Measurements from ENCODE around the gene TTYH3.
A peak's percentile ranks its signal among the peaks of the same experiment; 100 is the strongest.

Gene TTYH3

DNA sequence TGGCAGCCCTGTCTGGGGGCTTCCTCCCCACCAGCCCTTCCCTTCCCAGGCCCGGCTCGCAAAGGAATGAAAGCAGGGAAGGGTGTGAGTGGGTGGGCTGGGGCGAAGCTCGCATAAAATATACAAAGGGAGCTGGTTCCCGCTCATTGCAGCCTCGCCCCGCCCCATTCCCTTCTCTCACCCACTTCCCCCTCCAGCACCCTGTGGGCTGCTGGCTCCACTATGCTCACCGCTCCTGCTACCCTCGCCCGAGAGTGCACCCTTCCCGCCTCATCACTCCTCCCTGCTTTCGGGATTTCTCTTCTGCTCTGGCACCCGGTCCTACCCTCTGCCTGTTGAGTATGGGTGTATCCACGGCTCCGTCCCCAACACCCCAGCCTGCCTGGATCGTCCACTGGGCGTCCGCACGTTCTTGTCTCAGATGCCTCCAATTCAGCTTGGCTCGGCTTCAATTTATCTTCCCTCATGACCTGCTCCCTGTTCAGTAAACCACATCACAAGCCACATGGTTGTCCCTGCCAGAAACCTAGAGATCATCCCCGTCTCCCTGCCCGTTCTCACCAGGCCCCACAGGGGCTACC lies 14.4 kb upstream of the TTYH3 start:
- no peak for DNase-seq

DNA sequence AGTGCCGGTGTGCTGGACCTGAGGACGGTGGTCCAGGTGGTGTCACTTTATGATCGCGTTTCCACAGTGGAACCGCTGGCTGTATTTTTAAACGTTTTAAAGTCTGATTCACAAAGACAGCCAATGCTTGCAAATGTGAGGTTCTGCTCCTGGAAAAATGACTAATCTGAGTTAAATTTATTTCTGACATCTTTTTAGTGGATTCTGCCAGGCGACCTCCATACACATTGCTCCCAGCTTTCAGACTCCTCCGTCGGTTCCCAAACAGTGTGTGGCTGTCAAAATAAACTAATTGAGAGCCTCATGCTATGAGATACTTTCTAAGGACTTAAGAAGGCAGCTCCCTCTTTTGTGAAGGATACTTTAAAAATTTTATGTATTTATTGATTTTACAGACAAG lies 12.7 kb upstream of the TTYH3 start:
- no peak for DNase-seq

DNA sequence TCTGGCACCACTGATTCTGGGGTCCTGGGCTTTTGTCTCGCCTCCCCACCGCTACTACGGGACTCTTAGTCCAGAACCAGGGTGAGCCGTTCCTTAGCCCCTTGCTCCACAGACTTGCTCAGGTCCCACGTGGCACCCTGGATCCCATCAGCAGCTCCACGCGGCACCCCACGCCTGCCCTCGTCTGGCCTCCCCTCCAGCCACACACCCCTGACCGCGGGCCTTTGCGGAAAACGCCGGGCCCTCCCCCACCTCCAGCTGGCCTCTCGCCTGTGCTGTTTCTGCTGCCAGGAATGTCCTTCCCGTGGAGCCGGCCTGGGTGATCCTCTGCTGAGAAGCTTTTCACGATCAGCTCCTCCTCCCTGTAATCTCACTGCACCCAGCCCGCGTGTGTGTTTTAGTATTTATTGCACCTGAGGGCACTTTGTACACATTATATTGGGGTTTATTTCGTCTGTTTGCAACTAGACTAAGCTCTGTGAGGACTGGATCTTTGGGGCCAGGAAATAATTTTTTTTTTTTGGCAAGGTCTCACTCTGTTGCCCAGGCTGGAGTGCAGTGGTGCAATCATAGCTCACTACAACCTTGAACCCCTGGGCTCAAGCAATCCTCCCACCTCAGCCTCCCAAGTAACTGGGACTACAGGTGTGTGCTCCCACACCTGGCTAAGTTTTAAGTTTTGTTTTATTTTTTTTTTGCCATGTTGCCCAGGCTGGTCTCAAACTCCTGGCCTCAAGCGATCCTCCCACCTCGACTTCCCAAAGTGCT lies 10.5 kb upstream of the TTYH3 start:
- peak; percentile 86 for DNase-seq

GRCh38 chr7:2621948-2622640 lies 9.7 kb upstream of the TTYH3 start:
- peak; percentile 86 for DNase-seq

GRCh38 chr7:2622869-2623697 lies 8.7 kb upstream of the TTYH3 start:
- DNase-seq: no peak

- DNase-seq: no peak
Observed at GRCh38 chr7:2623698-2624014, 8.1 kb upstream of the TTYH3 start.

GRCh38 chr7:2624293-2624886 lies 7.4 kb upstream of the TTYH3 start:
- no peak for DNase-seq

- DNase-seq: no peak
Observed at GRCh38 chr7:2626498-2627117, 5.2 kb upstream of the TTYH3 start.

- DNase-seq: no peak
Observed at GRCh38 chr7:2627258-2628129, 4.3 kb upstream of the TTYH3 start.

- DNase-seq: no peak
Observed at GRCh38 chr7:2628130-2628482, 3.7 kb upstream of the TTYH3 start.

- DNase-seq: no peak
Observed at GRCh38 chr7:2628891-2629290, 2.9 kb upstream of the TTYH3 start.

GRCh38 chr7:2629746-2630681 lies 1.8 kb upstream of the TTYH3 start:
- DNase-seq: peak; percentile 72

DNA sequence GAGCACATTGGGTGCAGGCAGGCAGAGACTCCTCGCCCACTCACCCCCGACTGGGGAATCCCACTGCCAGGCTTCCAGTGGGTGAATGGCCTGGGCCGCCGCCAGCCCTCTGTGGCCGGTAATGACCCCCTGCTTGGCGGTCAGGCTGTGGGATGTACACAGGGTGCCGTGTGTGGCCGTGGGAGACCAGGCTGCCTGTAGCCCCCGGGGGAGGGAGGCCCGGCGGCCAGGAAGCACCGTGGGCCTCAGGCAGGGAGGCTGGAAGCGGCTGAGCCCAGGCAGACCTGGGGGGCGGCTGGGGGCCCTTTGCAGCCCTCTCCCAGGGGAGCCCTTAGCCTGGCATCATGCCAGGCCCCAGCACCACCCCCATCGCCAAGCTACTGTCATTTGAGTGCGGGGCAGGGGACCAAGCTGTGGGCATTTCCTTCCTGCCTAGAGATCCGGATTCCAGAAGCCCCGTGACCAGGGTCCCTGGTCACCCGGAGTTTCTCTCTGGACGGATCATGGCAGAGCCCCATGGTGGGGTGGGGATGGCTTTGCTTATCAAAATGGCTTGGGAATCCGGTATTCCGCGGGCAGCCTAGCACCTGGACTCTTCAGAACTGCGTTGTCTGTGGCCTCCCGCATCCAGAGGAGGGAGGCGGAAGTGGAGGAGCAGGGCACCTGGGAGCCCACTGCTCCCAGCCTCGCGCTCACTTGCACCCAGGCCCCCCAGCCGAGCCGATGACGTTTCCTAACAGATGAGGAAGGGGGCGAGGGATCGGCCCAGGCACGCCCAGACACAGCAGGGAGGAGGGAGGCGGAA lies 1.1 kb downstream of the TTYH3 start:
- DNase-seq: peak; percentile 75

GRCh38 chr7:2633538-2634266 lies 1.9 kb downstream of the TTYH3 start:
- peak; percentile 95 for DNase-seq

DNA sequence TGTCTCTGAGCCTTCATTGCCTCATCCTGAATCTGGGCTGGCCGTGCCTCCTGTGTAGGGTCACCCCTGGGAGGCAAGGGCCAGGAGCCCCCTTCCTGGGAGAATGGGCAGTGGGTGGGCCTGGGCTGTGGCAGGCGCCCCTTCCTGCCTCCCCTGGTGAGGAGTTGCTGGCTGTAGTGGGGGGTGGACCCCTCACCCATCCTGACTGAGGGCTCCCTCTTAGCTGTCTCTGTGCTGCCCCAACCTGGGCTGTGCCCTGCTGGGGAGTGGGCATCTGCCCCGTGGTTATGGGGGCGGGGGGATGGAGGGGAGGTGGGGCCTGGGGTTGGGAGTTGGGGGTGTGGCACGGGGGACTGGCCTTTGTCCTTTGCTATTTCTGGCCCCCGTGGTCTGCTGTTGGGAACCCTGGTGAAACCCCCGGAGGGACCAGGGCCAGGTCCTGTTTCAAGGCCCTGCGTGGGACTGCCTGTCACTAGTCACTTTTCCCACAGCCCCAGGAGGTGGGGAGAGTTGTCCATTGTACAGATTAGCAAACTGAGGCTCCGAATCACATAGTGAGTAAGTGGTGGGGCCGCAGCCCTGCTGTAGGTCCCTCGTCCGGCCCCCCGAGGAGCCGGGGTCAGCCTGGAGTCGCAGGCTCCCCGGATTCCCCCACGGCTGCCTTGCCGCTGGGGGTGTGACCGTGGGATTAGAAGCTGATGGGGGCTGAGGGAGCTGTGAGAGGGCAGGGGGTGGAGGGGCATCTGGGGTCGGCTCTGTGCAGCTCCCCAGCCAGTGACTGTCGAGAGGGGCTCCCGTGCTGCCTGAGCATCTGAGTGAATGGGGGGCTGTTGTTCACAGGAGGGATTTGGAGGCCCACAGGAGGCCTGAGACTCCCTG lies 2.7 kb downstream of the TTYH3 start:
- DNase-seq: no peak

GRCh38 chr7:2635148-2635668 lies 3.4 kb downstream of the TTYH3 start:
- no peak for DNase-seq
